ENCODE data around the gene ASPM. TPM values are rescaled to one million over a fixed set of nuclear protein-coding genes. Genes with fewer than 3 reads are reported as not detected.

Gene ASPM
- polyA plus RNA-seq, 3 donors = 0.01 to 0.08 (median 0.05) TPM

- H3K4me3 Mint-ChIP-seq = no peak overlapping the region
- H3K9me3 ChIP-seq (replicated peaks in 1 of 2; ENCODE audit: control insufficient read depth in 1 of 2, insufficient read depth in 1 of 2, low read length in 2 of 2) = no peaks in the 10 kb centered on the region
- peaks cover 0 to 2% (median 0%) of the 10 kb centered on the region in 3 donors for H3K27me3 Mint-ChIP-seq (ENCODE audit: low read depth in 3 of 3)
- 80% methylated on average over 1 of the region's 5 CpGs for WGBS (ENCODE audit: insufficient coverage)
- no peak for TF ChIP-seq CTCF (IDR thresholded peaks at IDR 0.05)
- H3K9ac ChIP-seq (ENCODE audit: insufficient read depth, low read length, poor library complexity, severe bottlenecking) = no peak overlapping the region
- H3K36me3 ChIP-seq (replicated peaks in 1 of 2; ENCODE audit: control insufficient read depth in 1 of 2, insufficient read depth in 2 of 2, low read length in 2 of 2) = peaks cover 72 to 87% of the 10 kb centered on the region in 2 donors
- no peaks in the 10 kb centered on the region for H3K27me3 ChIP-seq (ENCODE audit: control insufficient read depth in 2 of 2, insufficient read depth in 2 of 2, low read length in 2 of 2)
- H3K27ac ChIP-seq (ENCODE audit: low read depth in 1 of 2, low read length in 2 of 2) = peak overlapping the region in 1 of 2 donors; percentile 28
- no peak overlapping the region for H3K4me3 ChIP-seq (replicated peaks in 1 of 3; ENCODE audit: low read depth in 2 of 3, low read length in 3 of 3)
- no peak overlapping the region for H2AFZ ChIP-seq (ENCODE audit: insufficient read depth, low read depth, low read length, poor library complexity, severe bottlenecking)
- no peak overlapping the region for H3K4me2 ChIP-seq (replicated peaks; ENCODE audit: extremely low read depth, low read length, poor library complexity, severe bottlenecking)
- H3K27ac Mint-ChIP-seq = peak overlapping the region in 1 of 7 donors; percentile 52
- H3K4me1 Mint-ChIP-seq = peaks cover under 1% of the 10 kb centered on the region
- intact Hi-C loops (cut with micrococcal nuclease) = no loop called here
- no peaks in the 10 kb centered on the region for H3K79me2 ChIP-seq (ENCODE audit: insufficient read depth, low read length)
- H4K20me1 ChIP-seq (ENCODE audit: insufficient read depth, low read length) = no peaks in the 10 kb centered on the region
- H3K9me3 Mint-ChIP-seq = no peaks in the 10 kb centered on the region
- H3K36me3 Mint-ChIP-seq = peaks cover 47 to 59% of the 10 kb centered on the region in 2 donors
- DNase-seq = no peak
- H3K4me1 ChIP-seq (ENCODE audit: control insufficient read depth in 1 of 2, insufficient read depth in 2 of 2, low read length in 2 of 2) = peaks cover 1% of the 10 kb centered on the region in 2 donors
These were observed 27.4 kb upstream of the ASPM start for GRCh38 chr1:197173571-197174507.

DNA sequence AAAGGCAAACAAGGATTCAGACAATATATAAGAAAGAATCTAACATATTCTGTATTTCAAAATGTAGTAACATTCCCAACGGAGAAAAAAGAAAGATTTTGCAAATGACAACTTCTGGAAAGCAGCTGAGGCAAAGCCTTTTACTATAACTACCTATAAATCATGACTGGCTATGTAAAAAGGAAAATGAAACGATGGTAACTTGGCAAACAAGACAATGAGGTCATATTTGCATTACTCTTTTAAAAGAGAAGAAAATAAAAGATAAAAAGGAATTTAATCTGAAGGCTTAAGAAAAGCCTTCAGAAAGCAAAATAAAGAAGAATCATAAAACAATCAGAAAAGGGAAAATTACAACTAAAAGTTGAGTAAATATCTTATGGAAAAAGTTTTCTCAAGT lies 25.1 kb upstream of the ASPM start:
- Histone ChIP-seq H3K4me2 (replicated peaks; ENCODE audit: extremely low read depth, low read length, poor library complexity, severe bottlenecking) (no peak overlapping the region), H3K4me3 (replicated peaks in 1 of 3; ENCODE audit: low read depth in 2 of 3, low read length in 3 of 3) (no peak overlapping the region), H3K4me1 (ENCODE audit: control insufficient read depth in 1 of 2, insufficient read depth in 2 of 2, low read length in 2 of 2) (no peaks in the 10 kb centered on the region), H3K27ac (ENCODE audit: low read depth in 1 of 2, low read length in 2 of 2) (no peak overlapping the region), H2AFZ (ENCODE audit: insufficient read depth, low read depth, low read length, poor library complexity, severe bottlenecking) (no peak overlapping the region), H3K36me3 (replicated peaks in 1 of 2; ENCODE audit: control insufficient read depth in 1 of 2, insufficient read depth in 2 of 2, low read length in 2 of 2) (peaks cover 56 to 81% of the 10 kb centered on the region in 2 donors), H3K9me3 (replicated peaks in 1 of 2; ENCODE audit: control insufficient read depth in 1 of 2, insufficient read depth in 1 of 2, low read length in 2 of 2) (no peaks in the 10 kb centered on the region), H4K20me1 (ENCODE audit: insufficient read depth, low read length) (no peaks in the 10 kb centered on the region), H3K79me2 (ENCODE audit: insufficient read depth, low read length) (no peaks in the 10 kb centered on the region), H3K9ac (ENCODE audit: insufficient read depth, low read length, poor library complexity, severe bottlenecking) (no peak overlapping the region), H3K27me3 (ENCODE audit: control insufficient read depth in 2 of 2, insufficient read depth in 2 of 2, low read length in 2 of 2) (no peaks in the 10 kb centered on the region)
- no peak overlapping the region for H3K4me3 Mint-ChIP-seq
- no peak overlapping the region for H3K27ac Mint-ChIP-seq
- WGBS (ENCODE audit: insufficient coverage) = no CpG with 5 or more reads among the region's 2 CpGs
- intact Hi-C loops (cut with micrococcal nuclease) = no loop called here
- peaks cover 47 to 65% of the 10 kb centered on the region in 2 donors for H3K36me3 Mint-ChIP-seq
- TF ChIP-seq CTCF (IDR thresholded peaks at IDR 0.05) = no peak
- H3K4me1 Mint-ChIP-seq = no peaks in the 10 kb centered on the region
- no peaks in the 10 kb centered on the region for H3K9me3 Mint-ChIP-seq
- DNase-seq = no peak
- peaks cover 0 to 3% (median 0%) of the 10 kb centered on the region in 3 donors for H3K27me3 Mint-ChIP-seq (ENCODE audit: low read depth in 3 of 3)
